NCI-H69 (cell line): Measurements from ENCODE around the gene SHKBP1.
"Not testable (repeated sequence)": the region's sequence is repeated elsewhere in the genome, so short reads cannot be mapped to it uniquely, and the experiment has no call there.

Experiments
- DNase-seq: peaks from one replicate; lab custom pipeline; 2025; lab: John Stamatoyannopoulos, UW

The SHKBP1 gene

GRCh38 chr19:40576585-40577451, at the start of gene SHKBP1:
Gene SHKBP1 (plus strand): TSS chr19:40576873. CDS start chr19:40576900, 27 bp downstream.
- peak; percentile 97 for DNase-seq

- no peak for DNase-seq
Measured at GRCh38 chr19:40528078-40528477, 48.6 kb upstream of the SHKBP1 start.

GRCh38 chr19:40528533-40529092, 48.1 kb upstream of the SHKBP1 start:
- no peak for DNase-seq

GRCh38 chr19:40529093-40529954, 47.3 kb upstream of the SHKBP1 start:
- DNase-seq: peak; percentile 96

- peak; percentile 83 for DNase-seq
Measured at GRCh38 chr19:40530091-40530901, 46.4 kb upstream of the SHKBP1 start.

GRCh38 chr19:40533508-40533907, 43.2 kb upstream of the SHKBP1 start:
- DNase-seq: no peak

- no peak for DNase-seq
Measured at GRCh38 chr19:40534148-40534547, 42.5 kb upstream of the SHKBP1 start.

- no peak for DNase-seq
Measured at GRCh38 chr19:40539070-40539469, 37.6 kb upstream of the SHKBP1 start.

GRCh38 chr19:40542202-40542859, 34.3 kb upstream of the SHKBP1 start:
- DNase-seq: peak; percentile 93

GRCh38 chr19:40543029-40543597, 33.6 kb upstream of the SHKBP1 start:
- DNase-seq: no peak

- not testable (repeated sequence) for DNase-seq
Measured at GRCh38 chr19:40546153-40546841, 30.4 kb upstream of the SHKBP1 start.

GRCh38 chr19:40547190-40547589, 29.5 kb upstream of the SHKBP1 start:
- DNase-seq: not testable (repeated sequence)

GRCh38 chr19:40547836-40548235, 28.8 kb upstream of the SHKBP1 start:
- peak; percentile 32 for DNase-seq

- peak; percentile 88 for DNase-seq
Measured at GRCh38 chr19:40549007-40549708, 27.5 kb upstream of the SHKBP1 start.

- DNase-seq: no peak
Measured at GRCh38 chr19:40550951-40551350, 25.7 kb upstream of the SHKBP1 start.

GRCh38 chr19:40552848-40553247, 23.8 kb upstream of the SHKBP1 start:
- DNase-seq: no peak

GRCh38 chr19:40553885-40554857, 22.5 kb upstream of the SHKBP1 start:
- peak; percentile 75 for DNase-seq

GRCh38 chr19:40555978-40556689, 20.5 kb upstream of the SHKBP1 start:
- DNase-seq: no peak
